ENCODE measurements around the gene ATG14.

Gene ATG14

GRCh38 chr14:55323910-55324309 is 87.7 kb downstream of the ATG14 start:
- H3K9me3 ChIP-seq: no peaks in the 10 kb centered on the region
- no peaks in the 10 kb centered on the region for H3K27me3 ChIP-seq
- no peak for TF ChIP-seq CTCF (IDR thresholded peaks at IDR 0.05; ENCODE audit: low read depth, low read length)
- DNase-seq: no peak
- H3K4me3 ChIP-seq (ENCODE audit: low read depth, low read length): no peak overlapping the region
- H3K4me1 ChIP-seq: peaks cover 6% of the 10 kb centered on the region; the same call in 1 of the 2 replicates
- H3K36me3 ChIP-seq: no peaks in the 10 kb centered on the region

- Histone ChIP-seq H3K4me3 (ENCODE audit: low read depth, low read length) (no peak overlapping the region), H3K9me3 (no peaks in the 10 kb centered on the region), H3K4me1 (no peaks in the 10 kb centered on the region; the same call in 1 of the 2 replicates), H3K36me3 (peaks cover 6% of the 10 kb centered on the region; the same call in 1 of the 2 replicates), H3K27me3 (no peaks in the 10 kb centered on the region)
- no peak for TF ChIP-seq CTCF (IDR thresholded peaks at IDR 0.05; ENCODE audit: low read depth, low read length)
- no peak for DNase-seq
These were observed 92.9 kb downstream of the ATG14 start for GRCh38 chr14:55318694-55319093.

GRCh38 chr14:55317542-55318306 is 93.9 kb downstream of the ATG14 start:
- no peaks in the 10 kb centered on the region for H3K27me3 ChIP-seq
- no peak for DNase-seq
- peaks cover 6% of the 10 kb centered on the region; the same call in 1 of the 2 replicates for H3K36me3 ChIP-seq
- no peak overlapping the region for H3K4me3 ChIP-seq (ENCODE audit: low read depth, low read length)
- H3K4me1 ChIP-seq: no peaks in the 10 kb centered on the region; the same call in 1 of the 2 replicates
- no peaks in the 10 kb centered on the region for H3K9me3 ChIP-seq
- TF ChIP-seq CTCF (IDR thresholded peaks at IDR 0.05; ENCODE audit: low read depth, low read length): no peak

GRCh38 chr14:55316564-55316963 is 95.1 kb downstream of the ATG14 start:
- Histone ChIP-seq H3K36me3 (peaks cover 6% of the 10 kb centered on the region; the same call in 1 of the 2 replicates), H3K4me3 (ENCODE audit: low read depth, low read length) (no peak overlapping the region), H3K4me1 (no peaks in the 10 kb centered on the region; the same call in 1 of the 2 replicates), H3K27me3 (no peaks in the 10 kb centered on the region), H3K9me3 (no peaks in the 10 kb centered on the region)
- no peak for TF ChIP-seq CTCF (IDR thresholded peaks at IDR 0.05; ENCODE audit: low read depth, low read length)
- DNase-seq: no peak

Measured in BE2C (cell line).